Trophoblast cell (in vitro differentiated cells and primary cell): ENCODE data around the gene SLC6A2.

Experiments used
- DNase-seq, 2 donors: peaks; one replicate each; pipeline ENCODE4 v3.0.0-alpha.2; 2016
- H2AFZ ChIP-seq: 2 replicates; pipeline ENCODE4 v1.6.1; 2013; ENCODE audit warnings: low read length, moderate library complexity, mild to moderate bottlenecking; ENCODE audit not compliant: insufficient read depth, poor library complexity
- H2AK5ac ChIP-seq: 2 replicates; pipeline ENCODE4 v1.6.1; 2013; ENCODE audit warnings: mild to moderate bottlenecking, low read length
- H2BK120ac ChIP-seq: 2 replicates; pipeline ENCODE4 v1.6.1; 2013; ENCODE audit warnings: low read length, mild to moderate bottlenecking, moderate library complexity; ENCODE audit not compliant: insufficient read depth, poor library complexity
- H2BK12ac ChIP-seq: 2 replicates; pipeline ENCODE4 v1.6.1; 2013; ENCODE audit warnings: mild to moderate bottlenecking, low read length, moderate library complexity
- H2BK5ac ChIP-seq: 2 replicates; pipeline ENCODE4 v1.6.1; 2013; ENCODE audit warnings: low read length, low read depth, moderate library complexity, mild to moderate bottlenecking; ENCODE audit not compliant: poor library complexity
- H3K14ac ChIP-seq: 2 replicates; pipeline ENCODE4 v1.6.1; 2013; ENCODE audit warnings: mild to moderate bottlenecking, low read length
- H3K18ac ChIP-seq: 2 replicates; pipeline ENCODE4 v1.6.1; 2013; ENCODE audit warnings: mild to moderate bottlenecking, low read length
- H3K23ac ChIP-seq: 2 replicates; pipeline ENCODE4 v1.6.1; 2013; ENCODE audit warnings: low read length
- H3K27ac ChIP-seq: 2 replicates; pipeline ENCODE4 v1.5.1; 2013; ENCODE audit warnings: low read depth, mild to moderate bottlenecking, inconsistent platforms, low read length, moderate library complexity
- H3K27me3 ChIP-seq: 2 replicates; pipeline ENCODE4 v1.6.1; 2013; ENCODE audit warnings: inconsistent platforms, mild to moderate bottlenecking, low read length, moderate library complexity; ENCODE audit not compliant: insufficient read depth
- H3K36me3 ChIP-seq, 2 experiments: 1 replicate in 1 of 2; 2 replicates in 1 of 2; pipeline ENCODE4 v1.6.1; 2013; ENCODE audit warnings: low read length in 2 of 2, mild to moderate bottlenecking in 2 of 2, moderate library complexity in 1 of 2; ENCODE audit not compliant: insufficient read depth in 2 of 2, control insufficient read depth in 1 of 2
- H3K4ac ChIP-seq: 2 replicates; pipeline ENCODE4 v1.6.1; 2013; ENCODE audit warnings: low read depth, mild to moderate bottlenecking, low read length, moderate library complexity
- H3K4me1 ChIP-seq, 2 experiments: 1 replicate in 1 of 2; 2 replicates in 1 of 2; pipeline ENCODE4 v1.6.1; 2013; ENCODE audit warnings: low read length in 2 of 2, mild to moderate bottlenecking in 2 of 2, moderate library complexity in 1 of 2; ENCODE audit not compliant: insufficient read depth in 2 of 2, control insufficient read depth in 1 of 2
- H3K4me2 ChIP-seq: 2 replicates; pipeline ENCODE4 v1.6.1; 2013; ENCODE audit warnings: inconsistent platforms, mild to moderate bottlenecking, low read length, moderate library complexity
- H3K4me3 ChIP-seq: 2 replicates; pipeline ENCODE4 v1.5.1; 2013; ENCODE audit warnings: mild to moderate bottlenecking, low read depth, low read length, inconsistent platforms
- H3K79me1 ChIP-seq: one replicate; pipeline ENCODE4 v1.6.1; 2013; ENCODE audit warnings: low read length
- H3K79me2 ChIP-seq: 2 replicates; pipeline ENCODE4 v1.6.1; 2013; ENCODE audit warnings: low read length, mild to moderate bottlenecking; ENCODE audit not compliant: control insufficient read depth, insufficient read depth, poor library complexity
- H3K9ac ChIP-seq: 2 replicates; pipeline ENCODE4 v1.6.1; 2013; ENCODE audit warnings: mild to moderate bottlenecking, low read length
- H3K9me3 ChIP-seq: 2 replicates; pipeline ENCODE4 v1.6.1; 2013; ENCODE audit warnings: low read depth, mild to moderate bottlenecking, control low read depth, inconsistent platforms, low read length; ENCODE audit not compliant: insufficient read depth
- H4K12ac ChIP-seq: 2 replicates; pipeline ENCODE4 v1.6.1; 2013; ENCODE audit warnings: low read depth, mild to moderate bottlenecking, low read length, moderate library complexity
- H4K8ac ChIP-seq: 2 replicates; pipeline ENCODE4 v1.6.1; 2013; ENCODE audit warnings: low read depth, mild to moderate bottlenecking, low read length, moderate library complexity
- H4K91ac ChIP-seq: one replicate; pipeline ENCODE4 v1.6.1; 2013; ENCODE audit warnings: low read depth, mild to moderate bottlenecking, low read length, moderate library complexity
- WGBS: extraction: QIAGEN DNeasy Blood & Tissue Kit; methylation state at CpG from one replicate; pipeline ENCODE4 v1.1.7; 2013; ENCODE audit warnings: missing lambda C conversion rate; ENCODE audit not compliant: insufficient read length, insufficient coverage; ENCODE audit errors: extremely low coverage; 5-methylcytosine and 5-hydroxymethylcytosine counted together

Gene SLC6A2

GRCh38 chr16:55671974-55672280, 16.1 kb downstream of the SLC6A2 start:
- H2BK12ac ChIP-seq: no peak overlapping the region
- H3K4me3 ChIP-seq: no peak overlapping the region
- no peak overlapping the region for H2BK5ac ChIP-seq
- no peak for DNase-seq
- H3K79me2 ChIP-seq: no peaks in the 10 kb centered on the region
- no peak overlapping the region for H4K12ac ChIP-seq
- no peak overlapping the region for H3K14ac ChIP-seq
- H3K9ac ChIP-seq: no peak overlapping the region
- H3K4ac ChIP-seq: no peak overlapping the region
- H3K18ac ChIP-seq: no peak overlapping the region
- no peaks in the 10 kb centered on the region for H3K9me3 ChIP-seq
- no peak overlapping the region for H3K23ac ChIP-seq
- H3K79me1 ChIP-seq: no peaks in the 10 kb centered on the region
- peaks cover 5 to 11% of the 10 kb centered on the region in 2 experiments for H3K4me1 ChIP-seq
- H4K8ac ChIP-seq: no peak overlapping the region
- H3K27me3 ChIP-seq: no peaks in the 10 kb centered on the region
- no peak overlapping the region for H4K91ac ChIP-seq
- no peak overlapping the region for H3K4me2 ChIP-seq
- no peak overlapping the region for H3K27ac ChIP-seq
- no peaks in the 10 kb centered on the region for H3K36me3 ChIP-seq
- H2BK120ac ChIP-seq: no peak overlapping the region
- no peak overlapping the region for H2AFZ ChIP-seq
- no peak overlapping the region for H2AK5ac ChIP-seq
- WGBS: no CpG with 5 or more reads among the region's 10 CpGs

GRCh38 chr16:55672471-55672870, 16.7 kb downstream of the SLC6A2 start:
- no peak overlapping the region for H4K91ac ChIP-seq
- no CpG with 5 or more reads among the region's 6 CpGs for WGBS
- no peaks in the 10 kb centered on the region for H3K79me1 ChIP-seq
- peaks cover 5 to 11% of the 10 kb centered on the region in 2 experiments for H3K4me1 ChIP-seq
- no peak overlapping the region for H3K23ac ChIP-seq
- H2BK5ac ChIP-seq: no peak overlapping the region
- no peak overlapping the region for H2BK12ac ChIP-seq
- DNase-seq: no peak
- H3K79me2 ChIP-seq: no peaks in the 10 kb centered on the region
- H3K4me2 ChIP-seq: no peak overlapping the region
- no peak overlapping the region for H3K4me3 ChIP-seq
- no peak overlapping the region for H3K14ac ChIP-seq
- H3K18ac ChIP-seq: no peak overlapping the region
- H3K9ac ChIP-seq: no peak overlapping the region
- H4K12ac ChIP-seq: no peak overlapping the region
- H2AK5ac ChIP-seq: no peak overlapping the region
- H3K9me3 ChIP-seq: no peaks in the 10 kb centered on the region
- H3K4ac ChIP-seq: no peak overlapping the region
- no peaks in the 10 kb centered on the region for H3K27me3 ChIP-seq
- no peak overlapping the region for H2AFZ ChIP-seq
- H3K27ac ChIP-seq: no peak overlapping the region
- no peaks in the 10 kb centered on the region for H3K36me3 ChIP-seq
- no peak overlapping the region for H4K8ac ChIP-seq
- H2BK120ac ChIP-seq: no peak overlapping the region

- Histone ChIP-seq H3K79me1 (no peaks in the 10 kb centered on the region), H3K9ac (no peak overlapping the region), H3K18ac (no peak overlapping the region), H3K79me2 (no peaks in the 10 kb centered on the region), H3K36me3 (no peaks in the 10 kb centered on the region), H3K4me2 (no peak overlapping the region), H2AFZ (no peak overlapping the region), H3K27me3 (no peaks in the 10 kb centered on the region), H3K4me3 (no peak overlapping the region), H3K23ac (no peak overlapping the region), H3K14ac (no peak overlapping the region), H4K12ac (no peak overlapping the region), H2BK5ac (no peak overlapping the region), H2BK120ac (no peak overlapping the region), H2BK12ac (no peak overlapping the region), H4K8ac (no peak overlapping the region), H3K9me3 (no peaks in the 10 kb centered on the region), H3K27ac (no peak overlapping the region), H3K4me1 (no peaks in the 10 kb centered on the region), H4K91ac (no peak overlapping the region), H2AK5ac (no peak overlapping the region), H3K4ac (no peak overlapping the region)
- DNase-seq: no peak
- WGBS: no CpG with 5 or more reads among the region's 7 CpGs
Measured at GRCh38 chr16:55678161-55678821, 22.5 kb downstream of the SLC6A2 start.

- Histone ChIP-seq H3K79me1 (no peaks in the 10 kb centered on the region), H2BK5ac (no peak overlapping the region), H3K9ac (no peak overlapping the region), H4K8ac (no peak overlapping the region), H3K4me2 (no peak overlapping the region), H2BK12ac (no peak overlapping the region), H3K79me2 (no peaks in the 10 kb centered on the region), H3K14ac (no peak overlapping the region), H3K4ac (no peak overlapping the region), H3K27ac (no peak overlapping the region), H2AFZ (no peak overlapping the region), H2BK120ac (no peak overlapping the region), H3K27me3 (peaks cover 1% of the 10 kb centered on the region), H3K36me3 (no peaks in the 10 kb centered on the region), H4K91ac (no peak overlapping the region), H3K23ac (no peak overlapping the region), H3K18ac (no peak overlapping the region), H2AK5ac (no peak overlapping the region), H3K4me3 (no peak overlapping the region), H3K9me3 (peaks cover 5% of the 10 kb centered on the region), H3K4me1 (no peaks in the 10 kb centered on the region), H4K12ac (no peak overlapping the region)
- no CpG with 5 or more reads among the region's 7 CpGs for WGBS
- peak; percentile 84 to 90 for DNase-seq
Measured at GRCh38 chr16:55682086-55682485, 26.3 kb downstream of the SLC6A2 start.
